GM19043 (cell line): ENCODE results near the gene USP48.
"Not testable (repeated sequence)": the region's sequence is repeated elsewhere in the genome, so short reads cannot be mapped to it uniquely, and the experiment has no call there.

Experiments used
- ATAC-seq: cut with Tn5 transposase; IDR thresholded peaks from one replicate; pipeline ENCODE4 v1.9.1; 2021; ENCODE audit warnings: low read depth; ENCODE audit not compliant: unreplicated experiment

USP48 gene

DNA sequence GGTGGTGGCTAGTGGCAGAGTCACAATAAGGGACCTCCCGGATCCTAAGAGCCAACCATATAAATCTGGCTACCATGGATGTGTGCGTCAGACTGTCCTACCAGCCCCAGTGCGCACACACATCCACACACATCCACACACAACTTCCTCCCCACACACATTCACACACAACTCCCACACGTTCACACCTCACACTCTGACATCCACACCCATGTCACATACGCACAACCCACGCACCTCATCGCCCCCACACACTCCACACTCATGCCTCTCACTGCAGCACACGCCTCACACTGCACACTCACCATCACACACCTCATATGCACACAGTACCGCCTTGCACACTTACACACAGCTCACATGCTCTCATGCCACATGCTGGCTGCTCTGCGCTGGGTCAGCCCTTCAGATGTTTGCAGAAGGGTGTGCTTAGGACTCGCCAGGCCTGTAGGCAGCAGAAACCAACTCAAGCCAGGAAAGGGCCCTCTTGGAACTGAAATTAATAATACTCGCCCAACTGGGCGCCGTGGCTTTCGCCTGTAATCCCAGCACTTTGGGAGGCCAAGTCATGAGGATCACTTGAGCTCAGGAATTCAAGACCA lies 32.1 kb upstream of the USP48 start:
- ATAC-seq, result no peak

DNA sequence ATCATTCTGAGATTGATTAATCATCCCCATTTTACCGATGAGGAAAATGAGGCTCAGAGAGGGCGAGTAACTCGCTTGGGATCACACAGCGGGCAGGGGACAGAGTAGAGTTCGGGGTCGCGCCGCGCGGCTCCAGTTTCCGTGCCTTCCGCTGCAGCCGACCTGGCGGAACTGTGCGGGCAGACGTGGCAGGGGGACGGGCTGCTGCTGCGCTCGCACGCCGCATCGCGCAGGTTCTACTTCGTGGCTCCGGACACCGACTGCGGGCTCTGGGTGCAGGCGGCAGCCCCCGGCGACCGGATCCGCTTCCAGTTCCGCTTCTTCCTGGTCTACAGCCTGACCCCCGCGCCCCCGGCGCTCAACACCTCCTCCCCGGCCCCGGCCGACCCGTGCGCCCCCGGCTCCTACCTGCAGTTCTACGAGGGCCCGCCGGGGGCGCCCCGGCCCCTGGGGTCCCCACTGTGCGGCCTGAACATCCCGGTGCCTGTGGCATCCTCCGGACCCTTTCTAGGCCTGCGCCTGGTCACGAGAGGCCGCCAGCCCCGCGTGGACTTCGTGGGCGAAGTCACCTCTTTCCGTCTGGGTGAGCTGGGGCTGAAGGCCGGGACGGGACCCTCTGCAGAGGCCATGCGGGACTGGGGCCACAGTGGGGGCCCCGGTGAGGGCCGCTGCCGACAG lies 31.4 kb upstream of the USP48 start:
- ATAC-seq, result no peak

DNA sequence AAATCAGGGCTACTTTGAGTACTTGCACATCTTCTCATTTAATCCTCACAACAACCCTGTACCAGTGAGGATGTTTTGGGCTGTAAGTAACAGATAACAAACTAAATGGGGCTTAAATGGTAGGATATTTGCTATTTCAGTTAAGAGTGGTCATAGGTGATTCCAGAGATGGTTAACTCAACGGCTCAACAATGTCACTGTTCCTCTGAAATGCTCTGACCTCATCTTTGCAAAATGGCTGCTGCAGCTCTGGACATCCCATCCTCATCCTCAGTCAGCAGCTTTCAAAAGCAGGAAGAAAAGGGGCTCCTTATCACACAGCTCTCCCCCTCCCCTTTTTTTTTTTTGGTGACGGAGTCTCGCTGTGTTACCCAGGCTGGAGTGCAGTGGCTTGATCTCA lies 30.6 kb upstream of the USP48 start:
- ATAC-seq, result no peak

DNA sequence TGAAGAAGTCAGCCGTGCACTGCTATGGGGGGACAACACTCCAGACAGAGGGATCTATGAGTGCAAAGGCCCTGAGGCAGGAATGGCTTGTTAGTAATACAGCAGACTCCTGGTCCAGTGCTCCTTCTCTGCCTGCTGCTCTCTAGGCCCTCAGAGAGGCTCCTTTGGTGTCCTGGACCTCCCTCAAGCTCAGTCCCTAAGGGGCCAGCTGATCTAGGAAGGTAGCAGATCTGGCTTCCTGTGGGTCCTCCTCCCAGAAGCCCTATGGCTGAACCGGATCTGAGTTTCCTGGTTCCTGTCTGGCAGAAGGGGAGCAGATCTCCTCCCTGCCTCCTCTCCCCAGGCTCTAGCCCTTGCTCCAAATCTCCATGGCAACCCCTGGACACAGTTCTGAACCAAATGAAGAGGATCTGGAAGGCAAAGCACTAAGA lies 28.9 kb upstream of the USP48 start, which contains the start of gene LDLRAD2:
TSS of gene LDLRAD2 (plus strand) at position 391 of the 431 bp plus-strand sequence. CDS start 187 bp downstream, outside the sequence.
- no peak for ATAC-seq

DNA sequence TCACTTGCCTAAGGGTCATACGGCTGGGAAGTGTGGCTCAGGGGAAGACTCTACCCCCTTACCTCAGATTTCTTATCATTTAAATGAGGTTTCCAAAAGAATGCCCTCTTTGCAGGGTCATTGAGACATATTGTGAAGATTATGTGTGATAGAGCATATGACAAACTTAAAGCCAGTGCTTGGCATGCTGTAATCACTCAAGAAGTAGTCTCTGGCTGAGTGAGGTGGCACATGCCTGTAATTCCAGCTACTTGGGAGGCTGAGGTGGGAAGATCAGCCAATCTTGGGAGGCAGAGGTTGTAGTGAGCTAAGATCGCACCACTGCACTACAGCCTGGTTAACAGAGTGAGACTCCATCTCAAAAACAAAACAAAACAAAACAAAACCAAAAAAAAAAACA lies 21.6 kb upstream of the USP48 start:
- no peak for ATAC-seq

DNA sequence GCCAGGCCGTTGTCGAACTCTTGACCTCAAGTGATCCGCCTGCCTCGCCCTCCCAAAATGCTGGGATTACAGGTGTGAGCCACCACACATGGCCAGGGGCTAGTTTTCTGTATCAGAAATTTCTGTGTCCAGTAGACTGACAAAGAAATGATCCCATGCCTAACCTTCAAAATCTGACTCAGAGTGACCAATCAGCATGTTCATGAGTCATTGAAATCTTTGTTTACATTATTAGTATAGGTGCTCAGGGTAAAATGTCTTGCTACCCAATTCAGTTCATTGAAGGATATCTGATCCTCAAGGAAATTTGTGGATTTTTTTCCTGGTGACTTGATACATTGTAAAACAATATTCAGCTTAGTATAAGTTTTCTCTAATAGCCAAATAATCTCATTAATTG lies 18.2 kb upstream of the USP48 start:
- no peak for ATAC-seq

DNA sequence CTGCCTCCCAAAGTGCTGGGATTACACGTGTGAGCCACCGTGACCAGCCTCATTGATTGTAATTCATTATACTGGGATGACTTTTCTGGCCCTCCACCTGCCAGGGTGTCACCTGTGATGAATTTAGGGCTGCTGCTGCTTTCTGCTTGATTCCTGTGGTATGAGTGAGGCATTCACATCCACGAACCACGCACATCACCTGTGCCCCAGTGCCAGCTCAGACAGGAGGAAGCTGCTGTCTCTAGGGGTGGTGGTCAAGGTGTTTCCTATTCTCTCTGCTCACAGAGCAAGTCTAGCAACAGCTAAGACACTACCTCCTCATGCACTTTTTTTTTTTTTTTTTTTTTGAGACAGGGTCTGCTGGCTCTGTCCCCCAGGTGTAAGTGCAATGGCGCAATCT lies 16.8 kb upstream of the USP48 start:
- ATAC-seq, result no peak

DNA sequence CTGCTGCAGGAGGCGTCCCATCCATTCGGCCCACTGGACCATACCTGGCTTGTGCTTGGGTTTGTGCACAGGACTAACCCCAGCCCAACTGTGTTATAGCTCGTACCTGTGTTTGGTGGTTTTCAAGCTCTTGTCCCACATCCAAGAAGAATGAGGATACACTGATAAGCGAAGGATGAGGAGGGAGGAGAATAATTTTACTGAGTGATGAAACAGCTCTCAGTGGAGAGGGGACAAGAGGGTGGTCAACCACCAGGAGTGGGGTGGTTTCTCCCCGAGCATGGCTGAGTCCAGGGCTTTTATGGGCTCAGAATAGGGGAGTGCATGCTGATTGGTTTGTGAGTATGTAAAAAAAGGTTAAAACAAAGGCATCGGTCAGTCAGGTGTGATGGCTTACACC lies 12.1 kb upstream of the USP48 start:
- no peak for ATAC-seq

DNA sequence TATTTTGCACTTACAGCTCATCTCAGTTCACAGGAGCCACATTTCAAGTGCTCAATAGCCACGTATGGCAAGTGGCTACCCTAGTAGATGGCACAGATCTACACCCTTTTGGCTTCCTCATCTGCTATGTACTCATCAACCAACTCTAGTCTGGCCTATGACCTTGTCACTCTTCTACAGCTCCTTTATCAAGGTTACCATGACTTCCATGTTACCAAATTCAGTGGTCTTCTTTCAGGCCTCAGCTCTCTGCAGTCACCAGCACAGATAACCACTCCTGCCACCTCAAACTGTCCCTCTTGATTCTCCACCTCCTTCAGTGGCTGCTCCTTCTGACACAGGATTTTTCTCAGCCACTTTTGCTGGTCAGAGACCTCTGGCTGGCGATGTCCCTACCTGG lies 11.7 kb upstream of the USP48 start:
- ATAC-seq, result no peak

DNA sequence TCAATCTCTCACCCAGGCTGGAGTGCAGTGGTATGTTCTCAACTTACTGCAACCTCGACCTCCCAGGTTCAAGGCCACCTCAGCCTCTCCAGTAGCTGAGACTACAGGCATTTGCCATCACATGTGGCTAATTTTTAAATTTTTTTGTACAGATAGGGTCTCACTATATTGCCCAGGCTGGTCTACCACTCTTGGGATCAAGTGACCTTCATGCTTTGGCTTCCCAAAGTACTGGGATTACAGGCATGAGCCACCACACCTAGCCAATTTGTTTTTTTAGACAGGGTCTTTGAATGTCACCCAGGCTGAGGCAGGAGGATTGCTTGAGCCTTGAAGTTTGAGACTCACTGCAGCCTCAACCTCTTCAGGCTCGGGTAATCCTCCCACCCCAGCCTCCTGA lies 10.2 kb upstream of the USP48 start:
- no peak for ATAC-seq

DNA sequence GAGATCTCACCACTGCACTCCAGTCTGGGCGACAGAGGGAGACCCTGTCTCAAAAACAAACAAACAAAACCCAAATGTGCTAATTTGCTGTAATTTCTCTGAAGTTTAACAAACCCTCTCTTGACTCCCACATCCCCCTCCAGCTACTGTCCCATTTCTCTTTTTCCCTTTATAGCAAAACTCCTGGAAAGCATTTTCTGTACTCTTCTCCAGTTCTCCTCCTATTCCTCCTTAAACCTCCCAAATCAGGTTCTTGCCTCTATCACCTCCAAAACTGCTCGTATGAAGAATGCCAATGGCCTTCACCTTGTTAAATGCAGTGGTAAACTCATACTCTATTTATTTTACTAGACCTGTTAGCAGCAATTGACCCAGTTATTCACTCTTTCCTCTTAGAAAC lies 3.7 kb upstream of the USP48 start:
- ATAC-seq, result no peak

DNA sequence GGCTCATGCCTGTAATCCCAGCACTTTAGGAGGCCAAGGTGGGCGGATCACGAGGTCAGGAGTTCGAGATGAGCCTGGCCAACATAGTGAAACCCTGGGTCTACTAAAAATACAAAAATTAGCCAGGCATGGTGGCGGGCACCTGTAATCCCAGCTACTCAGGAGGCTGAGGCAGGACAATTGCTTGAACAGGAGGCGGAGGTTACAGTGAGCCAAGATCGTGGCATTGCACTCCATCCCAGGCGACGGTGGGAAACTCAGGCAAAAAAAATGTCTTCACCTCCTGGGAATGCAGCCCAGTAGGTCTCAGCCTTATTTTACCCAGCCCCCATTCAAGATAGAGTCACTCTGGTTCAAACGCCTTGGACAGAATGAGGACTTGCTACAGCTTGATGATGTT lies 2.8 kb upstream of the USP48 start:
- not testable (repeated sequence) for ATAC-seq

DNA sequence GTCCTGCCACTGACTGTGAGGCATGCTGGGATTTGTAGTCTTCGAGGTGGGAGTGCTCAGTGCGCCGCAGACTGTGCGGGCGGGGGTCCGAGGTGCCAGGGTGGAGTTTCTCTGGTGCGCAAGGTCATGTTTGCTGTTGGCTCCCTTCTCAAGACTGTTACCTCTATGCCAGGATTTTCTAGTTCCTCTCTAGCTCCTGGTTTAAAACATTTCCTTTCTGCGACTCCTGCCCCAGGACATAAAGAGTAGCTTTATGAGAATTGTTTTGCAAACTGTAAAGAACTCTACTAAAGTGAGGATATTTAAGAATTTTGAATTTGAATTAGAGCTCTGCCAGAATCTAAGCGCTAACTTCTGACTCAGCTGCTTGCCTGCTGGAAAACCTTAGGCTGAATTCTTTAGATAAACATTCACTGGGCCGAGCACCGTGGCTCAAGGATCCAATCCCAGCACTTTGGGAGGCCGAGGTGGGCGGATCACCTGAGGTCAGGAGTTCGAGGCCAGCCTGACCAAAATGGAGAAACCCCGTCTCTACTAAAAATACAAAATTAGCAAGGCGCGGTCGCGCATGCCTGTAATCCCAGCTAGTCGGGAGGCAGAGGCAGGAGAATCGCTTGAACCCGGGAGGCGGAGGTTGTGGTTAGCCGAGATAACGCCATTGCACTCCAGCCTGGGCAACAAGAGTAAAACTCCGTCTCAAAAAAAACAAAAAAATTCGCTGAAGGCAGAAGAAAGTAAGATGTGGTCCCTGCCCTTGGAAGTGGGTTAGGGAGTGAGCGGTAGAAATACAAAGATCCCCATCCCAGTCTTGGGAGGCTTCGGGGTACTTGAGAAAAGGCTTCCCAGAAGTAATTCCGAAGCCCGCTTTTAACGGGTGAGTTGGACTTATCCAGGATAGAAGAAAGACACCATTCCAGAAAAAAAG lies 992 bp upstream of the USP48 start:
- ATAC-seq, result no peak

DNA sequence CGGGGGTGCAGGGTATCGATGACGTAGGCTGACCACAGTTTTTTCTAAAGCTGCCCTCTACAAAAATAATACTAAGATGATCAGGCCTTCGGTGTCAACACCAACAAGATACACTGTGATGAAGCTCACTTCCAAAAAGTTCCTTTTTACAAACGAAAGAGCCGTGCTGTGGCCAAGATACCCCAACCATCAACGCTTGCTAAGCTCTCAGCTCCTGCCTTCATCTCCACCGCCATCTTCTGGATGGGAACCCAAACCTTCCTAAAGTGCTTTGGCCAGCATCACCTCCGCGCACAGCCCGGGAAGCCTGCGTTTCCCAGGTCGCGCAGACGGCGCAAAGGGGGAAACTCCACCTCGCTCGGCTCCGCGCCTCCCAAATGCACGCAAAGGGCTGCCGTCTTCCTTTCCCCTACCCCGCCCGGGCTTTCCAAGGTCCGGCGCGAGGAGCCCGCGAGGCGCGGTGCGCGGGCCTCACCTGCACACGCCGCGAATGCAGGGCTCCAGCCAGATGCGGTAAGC lies 541 bp downstream of the USP48 start:
- peak; percentile 28 for ATAC-seq

DNA sequence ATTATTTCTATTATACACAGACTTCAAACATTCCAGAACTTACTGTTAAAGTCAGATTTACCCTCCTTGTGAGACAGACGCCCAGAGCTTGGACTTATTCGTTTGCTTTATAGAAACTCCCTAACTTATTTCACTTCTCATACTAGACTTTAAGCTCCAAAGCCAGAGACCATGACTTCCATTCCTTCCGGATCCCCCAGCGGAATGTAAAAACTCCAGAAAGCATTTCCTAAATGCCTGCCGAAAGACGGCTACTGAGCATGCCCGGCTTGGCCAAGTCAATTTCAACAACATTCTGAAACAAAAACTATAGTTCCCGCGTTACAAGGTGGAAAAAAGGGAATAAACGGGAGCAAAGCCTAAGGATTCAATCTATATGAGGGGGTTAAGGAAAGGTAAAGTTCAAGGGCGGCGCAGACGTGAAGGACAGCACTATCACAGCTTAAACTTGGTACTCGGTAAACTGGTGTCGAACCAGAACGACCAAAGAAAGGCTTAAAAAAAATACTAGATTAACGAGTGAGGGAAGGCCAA lies 1.1 kb downstream of the USP48 start:
- no peak for ATAC-seq

DNA sequence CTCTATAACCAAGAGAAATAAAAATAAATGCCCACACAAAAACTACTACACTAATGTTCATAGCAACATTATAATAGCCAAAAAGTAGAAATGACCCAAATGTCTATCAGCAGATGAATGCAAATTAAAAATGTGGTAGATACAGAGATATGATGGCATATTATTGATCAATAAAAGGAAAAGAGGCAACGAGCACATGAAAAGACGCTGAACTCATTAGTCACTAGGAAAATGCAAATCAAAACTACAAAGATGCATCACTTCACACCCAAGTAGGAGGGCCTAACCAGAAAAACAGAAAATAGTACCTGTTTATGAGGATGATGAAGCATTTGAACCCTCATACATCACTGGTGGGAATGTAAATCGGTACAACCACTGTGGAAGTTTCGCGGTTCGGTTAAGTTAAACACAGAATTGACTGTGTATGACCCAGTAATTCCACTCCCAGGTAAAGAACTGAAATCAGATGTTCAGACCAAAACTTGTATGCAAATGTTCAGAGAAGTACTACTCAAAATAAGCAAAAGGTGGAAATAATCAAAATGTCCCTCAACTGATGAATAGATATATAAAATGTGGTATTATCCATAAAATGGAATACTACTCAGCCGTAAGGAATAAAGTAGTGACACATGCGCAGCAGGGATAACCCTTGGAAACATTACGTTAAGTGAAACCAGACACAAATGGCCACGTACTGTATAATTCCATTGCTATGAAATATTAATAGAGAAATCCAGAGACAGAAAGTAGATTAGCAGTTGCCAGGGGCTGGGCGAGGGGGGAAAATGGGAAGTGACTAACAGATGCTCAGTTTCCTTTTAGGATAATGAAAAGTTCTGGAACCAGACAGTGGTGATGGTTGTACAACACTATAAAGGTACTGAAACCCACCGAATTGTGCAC lies 3.1 kb downstream of the USP48 start:
- no peak for ATAC-seq

DNA sequence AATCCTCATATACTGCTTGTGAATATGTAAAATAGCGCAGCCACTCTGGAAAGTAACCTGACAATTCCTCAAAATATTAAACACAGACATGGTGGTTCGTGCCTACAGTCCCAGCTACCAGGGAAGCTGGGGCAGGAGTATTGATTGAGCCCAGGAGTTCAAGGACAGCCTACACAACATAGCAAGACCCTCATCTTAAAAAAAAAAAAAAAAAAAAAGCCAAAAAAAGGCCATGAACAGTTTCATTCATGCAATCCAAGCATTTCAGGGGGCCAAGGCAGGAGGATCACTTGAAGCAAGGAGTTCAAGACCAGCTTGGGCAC lies 4.6 kb downstream of the USP48 start:
- ATAC-seq, result no peak

DNA sequence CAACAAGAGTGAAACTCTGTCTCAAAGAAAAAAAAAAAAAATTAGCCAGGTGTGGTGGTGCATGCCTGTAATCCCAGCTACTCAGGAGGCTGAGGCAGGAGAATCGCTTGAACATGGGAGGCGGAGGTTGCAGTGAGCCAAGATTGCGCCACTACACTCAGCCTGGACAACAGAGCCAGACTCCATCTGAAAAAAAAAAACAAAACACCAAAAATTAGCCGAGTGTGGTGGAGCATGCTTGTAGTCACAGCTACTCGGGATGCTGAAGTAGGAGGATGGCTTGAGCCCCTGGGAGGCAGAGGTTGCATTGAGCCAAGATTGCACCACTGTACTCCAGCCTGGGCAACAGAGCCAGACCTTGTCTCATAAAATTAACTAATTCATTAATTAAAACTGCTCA lies 6.0 kb downstream of the USP48 start:
- not testable (repeated sequence) for ATAC-seq

DNA sequence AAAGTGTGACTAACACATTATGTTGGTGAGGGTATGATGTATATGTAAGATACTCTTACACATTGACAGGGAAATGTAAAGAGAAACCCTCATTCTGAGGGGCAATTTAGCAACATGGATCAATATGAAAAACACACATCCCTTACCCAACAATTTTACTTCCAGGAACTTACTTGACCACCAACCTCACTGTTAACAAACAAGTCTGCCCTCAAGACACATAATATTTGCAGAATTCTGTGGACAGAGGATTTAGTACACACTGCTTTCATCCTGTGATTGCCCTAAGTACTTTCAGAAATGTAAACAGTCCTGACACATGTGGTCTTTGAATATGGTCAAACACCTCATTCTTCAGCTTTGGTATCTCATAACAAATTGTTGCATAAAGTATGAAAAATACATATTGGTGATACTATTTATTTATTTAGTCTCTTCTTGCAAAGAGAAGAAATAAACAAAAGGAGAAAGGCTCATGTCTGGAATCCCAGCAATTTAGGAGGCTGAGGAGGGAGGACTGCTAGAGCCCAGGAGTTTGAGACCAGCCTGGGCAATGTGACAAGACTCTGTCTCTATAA lies 6.9 kb downstream of the USP48 start:
- ATAC-seq, result no peak

DNA sequence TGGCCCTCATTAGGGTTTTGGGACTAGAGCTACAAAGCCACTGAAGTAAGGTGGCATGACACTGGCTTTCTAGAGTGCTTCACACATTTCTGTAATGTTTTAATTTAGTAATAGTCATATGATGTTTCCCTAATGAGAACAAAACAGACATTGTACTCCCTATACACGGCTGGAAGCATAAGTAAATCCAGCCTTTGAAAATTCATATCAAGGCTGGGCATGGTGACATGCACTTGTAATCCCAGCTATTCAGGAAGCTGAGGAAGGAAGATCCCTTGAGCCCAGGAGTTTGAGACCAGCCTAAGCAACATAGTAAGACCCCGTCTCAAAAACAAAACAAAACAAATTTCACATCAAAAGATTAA lies 7.4 kb downstream of the USP48 start:
- no peak for ATAC-seq
